ENCODE results near the gene OR4K14.
"Not testable (repeated sequence)": the region's sequence is repeated elsewhere in the genome, so short reads cannot be mapped to it uniquely, and the experiment has no call there.

Gene OR4K14
- total RNA-seq, result 0 to 0.11 (median 0) reads per million in 17 experiments

GRCh38 chr14:20019257-20019865 is at the start of gene OR4K14:
Gene OR4K14 (minus strand): TSS chr14:20019307. CDS start chr14:20015193, 4,114 bp downstream.
- no peak for DNase-seq

GRCh38 chr14:20059745-20060144 is 40.6 kb upstream of the OR4K14 start, which contains the start of gene OR4L1:
Gene OR4L1 (plus strand): TSS chr14:20060045. CDS start chr14:20060045, 0 bp downstream.
- DNase-seq, result no peak

GRCh38 chr14:20048202-20048601 is 29.1 kb upstream of the OR4K14 start:
- no peak for DNase-seq

- no peak for DNase-seq
These were observed 25.1 kb upstream of the OR4K14 start for GRCh38 chr14:20044243-20044642.

- no peak for DNase-seq
These were observed 16.8 kb upstream of the OR4K14 start, which contains the start of gene OR4K13 for GRCh38 chr14:20035938-20036337. Gene OR4K13 (minus strand): TSS chr14:20036038. CDS start chr14:20034758, 1,280 bp downstream.

GRCh38 chr14:20035449-20035848 is 16.3 kb upstream of the OR4K14 start:
- no peak for DNase-seq

- no peak for DNase-seq
These were observed 12.0 kb upstream of the OR4K14 start for GRCh38 chr14:20031058-20031457.

- no peak for DNase-seq
These were observed 11.0 kb downstream of the OR4K14 start for GRCh38 chr14:20008156-20008555.

- DNase-seq, result peak; percentile 22 to 68 (median 31)
These were observed 16.8 kb downstream of the OR4K14 start for GRCh38 chr14:20002319-20002718.

GRCh38 chr14:20001863-20002262 is 17.2 kb downstream of the OR4K14 start, which contains the start of gene OR4Q2:
Gene OR4Q2 (plus strand): TSS chr14:20002163.
- no peak for DNase-seq

- no peak for DNase-seq
These were observed 25.7 kb downstream of the OR4K14 start for GRCh38 chr14:19993438-19993837.

- DNase-seq, result no peak
These were observed 43.8 kb downstream of the OR4K14 start, which contains the start of gene OR4K15 for GRCh38 chr14:19975291-19975690. Gene OR4K15 (plus strand): TSS chr14:19975591. CDS start chr14:19975591, 0 bp downstream.

GRCh38 chr14:19974844-19975243 is 44.3 kb downstream of the OR4K14 start:
- DNase-seq, result no peak

- DNase-seq, result not testable (repeated sequence)
These were observed 49.4 kb downstream of the OR4K14 start for GRCh38 chr14:19969735-19970134.
